Lung (tissue), 12 donors: ENCODE results near the gene PCDHB7. TPM values are rescaled to one million over a fixed set of nuclear protein-coding genes. Genes with fewer than 3 reads are reported as not detected.
"Not testable (repeated sequence)": the region's sequence is repeated elsewhere in the genome, so short reads cannot be mapped to it uniquely, and the experiment has no call there.

Experiments
- ATAC-seq: fragments of 200-7000 bp; cut with Tn5 transposase; one replicate; pipeline ENCODE4 v1.9.1; 2020; ENCODE audit warnings: moderate number of reproducible peaks; ENCODE audit not compliant: insufficient read depth, low FRiP score
- DNase-seq, 3 donors: peaks; one replicate each; pipeline ENCODE4 v3.0.0-alpha.2; 2013 to 2017
- H3K27ac ChIP-seq, 2 donors: one replicate each; pipeline ENCODE4 v1.5.1; 2013; ENCODE audit warnings: mild to moderate bottlenecking in 2 of 2, moderate library complexity in 2 of 2, control low read depth in 1 of 2, inconsistent platforms in 1 of 2, low read depth in 1 of 2, low read length in 1 of 2
- H3K27me3 ChIP-seq, 3 donors: one replicate each; pipeline ENCODE4 v1.5.1; 2013; ENCODE audit warnings: low read length in 2 of 3; ENCODE audit not compliant: control insufficient read depth in 3 of 3, insufficient read depth in 3 of 3
- H3K36me3 ChIP-seq, 4 donors: one replicate each; pipeline ENCODE4 v1.5.1; 2013; ENCODE audit warnings: low read length in 4 of 4, mild to moderate bottlenecking in 1 of 4, moderate library complexity in 1 of 4; ENCODE audit not compliant: control insufficient read depth in 4 of 4, insufficient read depth in 4 of 4
- H3K4me1 ChIP-seq, 5 donors: one replicate each; pipeline ENCODE4 v1.5.1; 2013; ENCODE audit warnings: low read length in 5 of 5, mild to moderate bottlenecking in 2 of 5, moderate library complexity in 1 of 5; ENCODE audit not compliant: control insufficient read depth in 5 of 5, insufficient read depth in 5 of 5
- H3K4me3 ChIP-seq: one replicate; pipeline ENCODE4 v1.5.1; 2013; ENCODE audit warnings: mild to moderate bottlenecking, control low read depth, moderate library complexity
- H3K9ac ChIP-seq, 2 donors: one replicate each; pipeline ENCODE4 v1.5.1; 2013; ENCODE audit warnings: low read length in 2 of 2, control low read depth in 1 of 2; ENCODE audit not compliant: insufficient read depth in 1 of 2
- H3K9me3 ChIP-seq, 4 donors: one replicate each; pipeline ENCODE4 v1.5.1; 2013; ENCODE audit warnings: low read length in 3 of 4, mild to moderate bottlenecking in 1 of 4, moderate library complexity in 1 of 4; ENCODE audit not compliant: control insufficient read depth in 4 of 4, insufficient read depth in 3 of 4
- WGBS, 2 donors: extraction: QIAGEN DNeasy Blood & Tissue Kit; methylation state at CpG; one replicate each; pipeline ENCODE4 v1.1.7; 2013; 5-methylcytosine and 5-hydroxymethylcytosine counted together
- polyA plus RNA-seq, 2 donors: library from polyadenylated mRNA; stranded (reverse); fragments of 200-250 nt; gene quantifications; one replicate each; pipeline ENCODE4 v1.2.1, GENCODE V29; 2013
- total RNA-seq, 2 donors: library from RNA; depleted of rRNA in 1 of 2; stranded (reverse); fragments of >200 nt in 1 of 2; gene quantifications; one replicate each; pipeline ENCODE4 v1.2.1, GENCODE V29; 2014 to 2021
- TF ChIP-seq, protein P1 (sequence below): IDR thresholded peaks from 2 replicates; pipeline ENCODE4 v1.5.1; 2012; ENCODE audit warnings: mild to moderate bottlenecking; ENCODE audit errors: control extremely low read depth, extremely low read depth
- donor health status: control.
- donor health status: control.
- donor health status: Bipolar disorder and iron deficiency.
- donor health status: healthy.
- donor health status: DM: yes; HTN: yes; CAD: no.

Gene PCDHB7
- total and polyA plus RNA-seq, 4 donors: 0.31 to 4.7 (median 1.8) TPM

DNA sequence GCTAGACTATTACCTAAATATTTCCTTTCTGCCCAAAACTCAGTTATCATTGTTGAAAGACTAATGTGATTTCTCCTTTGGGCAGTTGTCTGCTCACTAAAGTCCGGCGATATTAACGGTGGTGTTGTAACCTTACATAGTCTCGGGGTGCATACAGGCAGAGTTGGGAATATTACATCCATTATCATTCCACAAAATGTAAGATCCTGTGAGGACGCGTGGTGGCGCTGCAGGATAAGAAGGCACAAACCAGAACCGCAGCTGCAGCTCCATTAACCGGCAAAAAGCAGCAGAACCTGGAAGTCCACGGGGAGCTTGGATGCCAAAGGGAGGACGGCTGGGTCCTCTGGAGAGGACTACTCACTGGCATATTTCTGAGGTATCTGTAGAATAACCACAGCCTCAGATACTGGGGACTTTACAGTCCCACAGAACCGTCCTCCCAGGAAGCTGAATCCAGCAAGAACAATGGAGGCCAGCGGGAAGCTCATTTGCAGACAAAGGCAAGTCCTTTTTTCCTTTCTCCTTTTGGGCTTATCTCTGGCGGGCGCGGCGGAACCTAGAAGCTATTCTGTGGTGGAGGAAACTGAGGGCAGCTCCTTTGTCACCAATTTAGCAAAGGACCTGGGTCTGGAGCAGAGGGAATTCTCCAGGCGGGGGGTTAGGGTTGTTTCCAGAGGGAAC, 41.4 kb downstream of the PCDHB7 start, which contains the start of gene PCDHB13:
TSS of gene PCDHB13 (plus strand) at position 264 of the 684 bp plus-strand sequence. CDS start at position 469, 205 bp downstream.
- peak; percentile 11 for ATAC-seq
- WGBS, 2 donors: 8 to 9% methylated on average over 12 to 13 of the region's 18 CpGs
- H3K9me3 ChIP-seq: peaks cover 0 to 43% (median 12%) of the 10 kb centered on the region in 4 donors
- not testable (repeated sequence) for H3K4me3 ChIP-seq, H3K27me3 ChIP-seq, H3K36me3 ChIP-seq, H3K27ac ChIP-seq, H3K4me1 ChIP-seq, H3K9ac ChIP-seq
- peak; percentile 50 to 53 (median 53) for DNase-seq

DNA sequence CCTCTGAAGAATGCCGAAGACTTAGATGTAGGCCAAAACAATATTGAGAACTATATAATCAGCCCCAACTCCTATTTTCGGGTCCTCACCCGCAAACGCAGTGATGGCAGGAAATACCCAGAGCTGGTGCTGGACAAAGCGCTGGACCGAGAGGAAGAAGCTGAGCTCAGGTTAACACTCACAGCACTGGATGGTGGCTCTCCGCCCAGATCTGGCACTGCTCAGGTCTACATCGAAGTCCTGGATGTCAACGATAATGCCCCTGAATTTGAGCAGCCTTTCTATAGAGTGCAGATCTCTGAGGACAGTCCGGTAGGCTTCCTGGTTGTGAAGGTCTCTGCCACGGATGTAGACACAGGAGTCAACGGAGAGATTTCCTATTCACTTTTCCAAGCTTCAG, 42.1 kb downstream of the PCDHB7 start:
- not testable (repeated sequence) for H3K9ac ChIP-seq, H3K27ac ChIP-seq, H3K27me3 ChIP-seq, H3K4me3 ChIP-seq, H3K36me3 ChIP-seq, H3K4me1 ChIP-seq, ATAC-seq, DNase-seq
- peaks cover 0 to 37% (median 13%) of the 10 kb centered on the region in 4 donors for H3K9me3 ChIP-seq
- 51 to 71% methylated on average over 8 to 11 of the region's 12 CpGs for WGBS, 2 donors

DNA sequence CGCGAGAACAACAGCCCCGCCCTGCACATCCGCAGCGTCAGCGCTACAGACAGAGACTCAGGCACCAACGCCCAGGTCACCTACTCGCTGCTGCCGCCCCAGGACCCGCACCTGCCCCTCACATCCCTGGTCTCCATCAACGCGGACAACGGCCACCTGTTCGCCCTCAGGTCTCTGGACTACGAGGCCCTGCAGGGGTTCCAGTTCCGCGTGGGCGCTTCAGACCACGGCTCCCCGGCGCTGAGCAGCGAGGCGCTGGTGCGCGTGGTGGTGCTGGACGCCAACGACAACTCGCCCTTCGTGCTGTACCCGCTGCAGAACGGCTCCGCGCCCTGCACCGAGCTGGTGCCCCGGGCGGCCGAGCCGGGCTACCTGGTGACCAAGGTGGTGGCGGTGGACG, 43.1 kb downstream of the PCDHB7 start:
- peaks cover 0 to 29% (median 15%) of the 10 kb centered on the region in 4 donors for H3K9me3 ChIP-seq
- H3K27ac ChIP-seq, H3K4me3 ChIP-seq, ATAC-seq, H3K36me3 ChIP-seq, H3K4me1 ChIP-seq, H3K9ac ChIP-seq, DNase-seq, H3K27me3 ChIP-seq: not testable (repeated sequence)
- 34 to 44% methylated on average over 26 to 37 of the region's 40 CpGs for WGBS, 2 donors

DNA sequence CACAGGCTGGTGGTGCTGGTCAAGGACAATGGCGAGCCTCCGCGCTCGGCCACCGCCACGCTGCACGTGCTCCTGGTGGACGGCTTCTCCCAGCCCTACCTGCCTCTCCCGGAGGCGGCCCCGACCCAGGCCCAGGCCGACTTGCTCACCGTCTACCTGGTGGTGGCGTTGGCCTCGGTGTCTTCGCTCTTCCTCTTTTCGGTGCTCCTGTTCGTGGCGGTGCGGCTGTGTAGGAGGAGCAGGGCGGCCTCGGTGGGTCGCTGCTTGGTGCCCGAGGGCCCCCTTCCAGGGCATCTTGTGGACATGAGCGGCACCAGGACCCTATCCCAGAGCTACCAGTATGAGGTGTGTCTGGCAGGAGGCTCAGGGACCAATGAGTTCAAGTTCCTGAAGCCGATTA, 43.6 kb downstream of the PCDHB7 start:
- not testable (repeated sequence) for DNase-seq, ATAC-seq

DNA sequence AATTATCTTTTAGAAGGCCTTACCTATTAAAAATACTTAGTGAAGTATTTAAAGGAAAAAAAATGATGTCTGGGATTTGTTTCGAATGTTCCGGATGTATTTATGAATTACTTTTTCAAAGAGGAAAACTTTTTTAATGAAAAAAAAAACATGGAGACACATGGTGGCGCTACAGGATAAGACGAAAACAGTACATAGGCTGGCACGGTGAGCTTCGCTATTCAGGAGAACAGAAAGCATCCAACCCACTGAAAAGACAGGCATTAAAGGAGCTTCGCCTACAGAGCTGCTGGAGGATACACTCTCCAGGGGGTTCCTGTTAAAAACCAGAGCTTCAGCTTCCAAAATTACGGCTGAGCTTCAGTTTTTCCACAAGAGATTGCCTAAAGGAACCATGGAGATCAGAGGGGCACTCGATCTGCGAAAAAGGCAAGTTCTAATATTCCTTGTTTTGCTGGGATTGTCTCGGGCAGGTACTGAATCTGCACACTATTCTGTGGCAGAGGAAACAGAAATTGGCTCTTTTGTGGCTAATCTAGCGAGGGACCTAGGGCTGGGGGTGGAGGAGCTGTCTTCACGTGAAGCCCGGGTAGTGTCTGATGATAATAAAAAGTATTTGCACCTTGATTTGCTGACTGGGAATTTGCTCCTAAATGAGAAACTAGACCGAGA, 50.8 kb downstream of the PCDHB7 start, which contains the start of gene PCDHB14:
TSS of gene PCDHB14 (plus strand) at position 232 of the 672 bp plus-strand sequence. CDS start at position 395, 163 bp downstream.
- TF ChIP-seq, protein P1, sequence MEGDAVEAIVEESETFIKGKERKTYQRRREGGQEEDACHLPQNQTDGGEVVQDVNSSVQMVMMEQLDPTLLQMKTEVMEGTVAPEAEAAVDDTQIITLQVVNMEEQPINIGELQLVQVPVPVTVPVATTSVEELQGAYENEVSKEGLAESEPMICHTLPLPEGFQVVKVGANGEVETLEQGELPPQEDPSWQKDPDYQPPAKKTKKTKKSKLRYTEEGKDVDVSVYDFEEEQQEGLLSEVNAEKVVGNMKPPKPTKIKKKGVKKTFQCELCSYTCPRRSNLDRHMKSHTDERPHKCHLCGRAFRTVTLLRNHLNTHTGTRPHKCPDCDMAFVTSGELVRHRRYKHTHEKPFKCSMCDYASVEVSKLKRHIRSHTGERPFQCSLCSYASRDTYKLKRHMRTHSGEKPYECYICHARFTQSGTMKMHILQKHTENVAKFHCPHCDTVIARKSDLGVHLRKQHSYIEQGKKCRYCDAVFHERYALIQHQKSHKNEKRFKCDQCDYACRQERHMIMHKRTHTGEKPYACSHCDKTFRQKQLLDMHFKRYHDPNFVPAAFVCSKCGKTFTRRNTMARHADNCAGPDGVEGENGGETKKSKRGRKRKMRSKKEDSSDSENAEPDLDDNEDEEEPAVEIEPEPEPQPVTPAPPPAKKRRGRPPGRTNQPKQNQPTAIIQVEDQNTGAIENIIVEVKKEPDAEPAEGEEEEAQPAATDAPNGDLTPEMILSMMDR: no peak
- DNase-seq (peak in 2 of 3 donors; percentile 53 to 56), ATAC-seq (no peak)
- Histone ChIP-seq H3K4me3 (no peak within 1 kb of the TSS), H3K36me3 (peaks cover 0 to 4% (median 0%) of the 10 kb centered on the region in 4 donors), H3K27ac (no peak within 1 kb of the TSS), H3K27me3 (no peaks in the 10 kb centered on the region), H3K4me1 (no peaks in the 10 kb centered on the region), H3K9ac (peak within 1 kb of the TSS in 1 of 2 donors; percentile 53), H3K9me3 (peaks cover 3 to 31% (median 15%) of the 10 kb centered on the region in 4 donors)
- 25 to 27% methylated on average over 15 of the region's 15 CpGs for WGBS, 2 donors

More for the DNA sequence above, 43.6 kb downstream of the PCDHB7 start:
- not testable (repeated sequence) for H3K9ac ChIP-seq, H3K27ac ChIP-seq, H3K4me3 ChIP-seq, H3K36me3 ChIP-seq, H3K27me3 ChIP-seq, H3K4me1 ChIP-seq
- 27 to 37% methylated on average over 10 to 22 of the region's 26 CpGs for WGBS, 2 donors
- H3K9me3 ChIP-seq: peaks cover 0 to 30% (median 14%) of the 10 kb centered on the region in 4 donors

DNA sequence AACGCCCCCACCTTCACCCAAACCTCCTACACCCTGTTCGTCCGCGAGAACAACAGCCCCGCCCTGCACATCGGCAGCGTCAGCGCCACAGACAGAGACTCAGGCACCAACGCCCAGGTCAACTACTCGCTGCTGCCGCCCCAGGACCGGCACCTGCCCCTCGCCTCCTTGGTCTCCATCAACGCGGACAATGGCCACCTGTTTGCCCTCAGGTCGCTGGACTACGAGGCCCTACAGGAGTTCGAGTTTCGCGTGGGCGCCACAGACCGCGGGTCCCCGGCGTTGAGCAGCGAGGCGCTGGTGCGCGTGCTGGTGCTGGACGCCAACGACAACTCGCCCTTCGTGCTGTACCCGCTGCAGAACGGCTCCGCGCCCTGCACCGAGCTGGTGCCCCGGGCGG, 52.4 kb downstream of the PCDHB7 start:
- H3K36me3 ChIP-seq, H3K4me1 ChIP-seq, ATAC-seq, H3K27ac ChIP-seq, DNase-seq, H3K27me3 ChIP-seq, H3K9ac ChIP-seq, H3K4me3 ChIP-seq: not testable (repeated sequence)
- 21 to 28% methylated on average over 31 to 34 of the region's 40 CpGs for WGBS, 2 donors
- peaks cover 3 to 22% (median 12%) of the 10 kb centered on the region in 4 donors for H3K9me3 ChIP-seq

DNA sequence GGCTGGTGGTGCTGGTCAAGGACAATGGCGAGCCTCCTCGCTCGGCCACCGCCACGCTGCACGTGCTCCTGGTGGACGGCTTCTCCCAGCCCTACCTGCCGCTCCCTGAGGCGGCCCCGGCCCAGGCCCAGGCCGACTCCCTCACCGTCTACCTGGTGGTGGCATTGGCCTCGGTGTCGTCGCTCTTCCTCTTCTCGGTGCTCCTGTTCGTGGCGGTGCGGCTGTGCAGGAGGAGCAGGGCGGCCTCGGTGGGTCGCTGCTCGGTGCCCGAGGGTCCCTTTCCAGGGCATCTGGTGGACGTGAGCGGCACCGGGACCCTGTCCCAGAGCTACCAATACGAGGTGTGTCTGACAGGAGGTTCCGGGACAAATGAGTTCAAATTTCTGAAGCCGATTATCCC, 53.0 kb downstream of the PCDHB7 start:
- ATAC-seq, DNase-seq, H3K4me3 ChIP-seq, H3K36me3 ChIP-seq, H3K4me1 ChIP-seq, H3K9ac ChIP-seq, H3K27me3 ChIP-seq, H3K27ac ChIP-seq: not testable (repeated sequence)
- whole genome bisulfite sequencing, 2 donors: 27 to 35% methylated on average over 16 to 27 of the region's 30 CpGs
- peaks cover 3 to 20% (median 11%) of the 10 kb centered on the region in 4 donors for H3K9me3 ChIP-seq
